Osteocyte (in vitro differentiated cells): ENCODE data around the gene HAND1. TPM values are rescaled to one million over a fixed set of nuclear protein-coding genes. Genes with fewer than 3 reads are reported as not detected.

Experiments used
- DNase-seq: peaks from one replicate; pipeline ENCODE4 v3.0.0; 2021; ENCODE audit warnings: mixed read lengths; ENCODE audit not compliant: unreplicated experiment; ENCODE audit errors: extremely low spot score
- H3K27ac Mint-ChIP-seq: one replicate; pipeline ENCODE4 v1.8.0; 2021; ENCODE audit warnings: mild to moderate bottlenecking, mixed read lengths; ENCODE audit not compliant: unreplicated experiment
- H3K27me3 Mint-ChIP-seq: one replicate; pipeline ENCODE4 v1.8.0; 2021; ENCODE audit warnings: mixed read lengths; ENCODE audit not compliant: unreplicated experiment
- H3K36me3 Mint-ChIP-seq: one replicate; pipeline ENCODE4 v1.8.0; 2021; ENCODE audit warnings: mixed read lengths; ENCODE audit not compliant: unreplicated experiment
- H3K4me1 Mint-ChIP-seq: one replicate; pipeline ENCODE4 v1.8.0; 2021; ENCODE audit warnings: mixed read lengths; ENCODE audit not compliant: unreplicated experiment
- H3K4me3 Mint-ChIP-seq: one replicate; pipeline ENCODE4 v1.8.0; 2021; ENCODE audit warnings: mild to moderate bottlenecking, moderate library complexity, mixed read lengths; ENCODE audit not compliant: unreplicated experiment
- H3K9me3 Mint-ChIP-seq: one replicate; pipeline ENCODE4 v1.8.0; 2021; ENCODE audit warnings: mixed read lengths; ENCODE audit not compliant: unreplicated experiment
- CTCF ChIP-seq: fragments of 200-600 bp; sonication (generic); IDR thresholded peaks from 2 replicates; pipeline ENCODE4 v1.5.0; 2021; ENCODE audit warnings: antibody characterized with exemption, mild to moderate bottlenecking, moderate library complexity
- total RNA-seq: library from RNA; stranded (reverse); gene quantifications from 2 replicates; pipeline ENCODE4 v1.2.1, GENCODE V29; 2021

HAND1 gene
- total RNA-seq, 1 donor from 2014 or later = not detected

GRCh38 chr5:154506716-154507080 is 28.7 kb upstream of the HAND1 start:
- H3K4me3 Mint-ChIP-seq = no peak overlapping the region
- no peak for TF ChIP-seq CTCF
- H3K27ac Mint-ChIP-seq = no peak overlapping the region
- H3K9me3 Mint-ChIP-seq = no peaks in the 10 kb centered on the region
- H3K36me3 Mint-ChIP-seq = no peaks in the 10 kb centered on the region
- peaks cover 61% of the 10 kb centered on the region for H3K27me3 Mint-ChIP-seq
- no peak for DNase-seq
- H3K4me1 Mint-ChIP-seq = no peaks in the 10 kb centered on the region

GRCh38 chr5:154506049-154506715 is 28.2 kb upstream of the HAND1 start:
- H3K27me3 Mint-ChIP-seq = peaks cover 62% of the 10 kb centered on the region

GRCh38 chr5:154505567-154505966 is 27.5 kb upstream of the HAND1 start:
- peaks cover 60% of the 10 kb centered on the region for H3K27me3 Mint-ChIP-seq
- H3K4me3 Mint-ChIP-seq = no peak overlapping the region
- H3K36me3 Mint-ChIP-seq = no peaks in the 10 kb centered on the region
- no peaks in the 10 kb centered on the region for H3K4me1 Mint-ChIP-seq
- DNase-seq = no peak
- no peaks in the 10 kb centered on the region for H3K9me3 Mint-ChIP-seq
- no peak for TF ChIP-seq CTCF
- no peak overlapping the region for H3K27ac Mint-ChIP-seq

More at GRCh38 chr5:154506049-154506715, 28.2 kb upstream of the HAND1 start:
- H3K9me3 Mint-ChIP-seq = no peaks in the 10 kb centered on the region
- no peaks in the 10 kb centered on the region for H3K36me3 Mint-ChIP-seq
- no peak for TF ChIP-seq CTCF
- DNase-seq = no peak
- no peak overlapping the region for H3K4me3 Mint-ChIP-seq
- no peaks in the 10 kb centered on the region for H3K4me1 Mint-ChIP-seq
- no peak overlapping the region for H3K27ac Mint-ChIP-seq

- Mint-ChIP-seq H3K27me3 (peaks cover 58% of the 10 kb centered on the region), H3K4me3 (no peak overlapping the region), H3K36me3 (no peaks in the 10 kb centered on the region), H3K4me1 (no peaks in the 10 kb centered on the region), H3K27ac (no peak overlapping the region), H3K9me3 (no peaks in the 10 kb centered on the region)
- DNase-seq = no peak
- TF ChIP-seq CTCF = no peak
Measured at GRCh38 chr5:154503698-154504039, 25.6 kb upstream of the HAND1 start.

- H3K4me3 Mint-ChIP-seq = no peak overlapping the region
- no peak for DNase-seq
- H3K27ac Mint-ChIP-seq = no peak overlapping the region
- no peaks in the 10 kb centered on the region for H3K36me3 Mint-ChIP-seq
- H3K4me1 Mint-ChIP-seq = no peaks in the 10 kb centered on the region
- no peaks in the 10 kb centered on the region for H3K9me3 Mint-ChIP-seq
- H3K27me3 Mint-ChIP-seq = peaks cover 56% of the 10 kb centered on the region
- no peak for TF ChIP-seq CTCF
Measured at GRCh38 chr5:154502180-154502579, 24.2 kb upstream of the HAND1 start.
